ENCODE results near the gene GXYLT2.

The GXYLT2 gene

DNA sequence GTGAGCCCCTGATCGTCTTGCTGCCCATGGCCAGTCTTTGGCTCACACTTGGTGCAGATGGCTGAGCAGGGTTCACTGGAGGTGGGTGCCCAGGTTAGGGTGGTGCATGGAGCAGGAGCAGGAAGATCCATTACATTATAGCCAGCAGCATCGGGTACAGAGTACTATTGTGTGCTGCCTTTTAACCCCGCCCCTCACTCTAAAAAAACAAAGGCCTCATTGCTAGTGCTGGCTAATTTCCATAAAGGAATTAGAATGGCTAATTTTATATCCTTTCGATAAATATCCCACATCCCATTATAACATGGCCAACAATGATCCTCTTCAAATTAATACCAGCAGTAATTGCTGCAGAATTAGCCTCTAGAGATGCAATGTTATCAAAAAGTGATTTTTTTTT lies 63.0 kb downstream of the GXYLT2 start:
- Histone ChIP-seq H3K9me3 (ENCODE audit: severe bottlenecking) (no peaks in the 10 kb centered on the region), H3K36me3 (ENCODE audit: low read depth) (no peaks in the 10 kb centered on the region), H3K27me3 (ENCODE audit: insufficient read depth, poor library complexity, severe bottlenecking) (no peaks in the 10 kb centered on the region), H3K4me3 (ENCODE audit: severe bottlenecking) (no peak overlapping the region), H3K4me1 (ENCODE audit: insufficient read depth, poor library complexity, severe bottlenecking) (no peaks in the 10 kb centered on the region), H3K27ac (ENCODE audit: poor library complexity, severe bottlenecking) (no peak overlapping the region)
- TF ChIP-seq, protein P1, sequence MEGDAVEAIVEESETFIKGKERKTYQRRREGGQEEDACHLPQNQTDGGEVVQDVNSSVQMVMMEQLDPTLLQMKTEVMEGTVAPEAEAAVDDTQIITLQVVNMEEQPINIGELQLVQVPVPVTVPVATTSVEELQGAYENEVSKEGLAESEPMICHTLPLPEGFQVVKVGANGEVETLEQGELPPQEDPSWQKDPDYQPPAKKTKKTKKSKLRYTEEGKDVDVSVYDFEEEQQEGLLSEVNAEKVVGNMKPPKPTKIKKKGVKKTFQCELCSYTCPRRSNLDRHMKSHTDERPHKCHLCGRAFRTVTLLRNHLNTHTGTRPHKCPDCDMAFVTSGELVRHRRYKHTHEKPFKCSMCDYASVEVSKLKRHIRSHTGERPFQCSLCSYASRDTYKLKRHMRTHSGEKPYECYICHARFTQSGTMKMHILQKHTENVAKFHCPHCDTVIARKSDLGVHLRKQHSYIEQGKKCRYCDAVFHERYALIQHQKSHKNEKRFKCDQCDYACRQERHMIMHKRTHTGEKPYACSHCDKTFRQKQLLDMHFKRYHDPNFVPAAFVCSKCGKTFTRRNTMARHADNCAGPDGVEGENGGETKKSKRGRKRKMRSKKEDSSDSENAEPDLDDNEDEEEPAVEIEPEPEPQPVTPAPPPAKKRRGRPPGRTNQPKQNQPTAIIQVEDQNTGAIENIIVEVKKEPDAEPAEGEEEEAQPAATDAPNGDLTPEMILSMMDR (IDR thresholded peaks at IDR 0.05; ENCODE audit: poor library complexity, severe bottlenecking) = no peak
- DNase-seq (ENCODE audit: low spot score) = no peak
- ATAC-seq (ENCODE audit: low read depth) = no peak

DNA sequence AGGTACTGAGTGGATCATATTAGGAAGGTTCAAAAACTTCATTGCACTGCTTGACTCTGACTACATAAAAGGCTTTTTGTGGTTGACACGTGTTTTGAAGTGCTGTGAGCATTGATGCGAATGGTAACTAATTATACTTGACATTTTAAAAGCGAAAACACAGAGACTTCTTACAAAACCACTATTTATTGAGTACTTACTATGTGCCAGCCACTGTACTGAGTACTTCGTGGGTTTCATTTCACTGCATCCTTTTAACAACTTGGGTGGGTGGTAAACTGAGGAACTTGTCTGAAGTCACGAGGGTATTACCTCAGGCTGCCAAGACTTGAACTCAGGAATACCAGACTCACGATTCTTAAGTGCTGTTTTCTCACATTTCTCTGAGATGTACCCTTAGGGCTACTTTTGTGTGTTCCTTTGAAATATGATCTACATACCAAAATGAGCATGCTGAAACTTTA lies 63.4 kb downstream of the GXYLT2 start:
- no peaks in the 10 kb centered on the region for H3K36me3 ChIP-seq (ENCODE audit: low read depth)
- no peaks in the 10 kb centered on the region for H3K4me1 ChIP-seq (ENCODE audit: insufficient read depth, poor library complexity, severe bottlenecking)
- no peak for DNase-seq (ENCODE audit: low spot score)
- H3K27ac ChIP-seq (ENCODE audit: poor library complexity, severe bottlenecking) = no peak overlapping the region
- H3K9me3 ChIP-seq (ENCODE audit: severe bottlenecking) = no peaks in the 10 kb centered on the region
- H3K4me3 ChIP-seq (ENCODE audit: severe bottlenecking) = no peak overlapping the region
- no peak for ATAC-seq (ENCODE audit: low read depth)
- H3K27me3 ChIP-seq (ENCODE audit: insufficient read depth, poor library complexity, severe bottlenecking) = no peaks in the 10 kb centered on the region
- TF ChIP-seq, protein P1 (IDR thresholded peaks at IDR 0.05; ENCODE audit: poor library complexity, severe bottlenecking) = no peak

DNA sequence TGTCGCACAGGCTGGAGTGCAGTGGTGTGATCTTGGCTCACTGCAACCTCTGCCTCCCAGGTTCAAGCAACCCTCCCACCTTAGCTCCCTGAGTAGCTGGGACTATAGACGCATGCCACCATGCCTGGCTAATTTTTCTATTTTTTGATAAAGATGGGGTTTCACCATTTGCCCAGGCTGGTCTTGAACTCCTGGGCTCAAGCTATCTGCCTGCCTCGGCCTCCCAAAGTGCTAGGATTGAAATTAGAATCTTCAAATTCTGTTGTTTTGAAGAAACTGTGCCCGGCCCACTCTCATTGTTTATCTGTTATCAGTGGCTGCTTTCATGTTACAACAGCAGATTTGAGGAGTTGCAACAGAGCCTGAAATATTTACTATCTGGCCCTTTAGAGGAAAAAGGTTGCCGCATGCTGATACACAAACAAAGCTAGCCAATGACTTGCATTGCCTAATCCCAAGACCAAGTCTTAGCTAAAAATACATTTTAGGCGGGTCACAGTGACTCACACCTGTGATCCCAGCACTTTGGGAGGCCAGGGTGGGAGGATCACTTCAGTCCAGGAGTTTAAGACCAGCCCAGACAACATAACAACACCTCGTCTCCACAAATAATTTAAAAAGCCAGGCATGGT lies 65.6 kb downstream of the GXYLT2 start:
- no peak for DNase-seq (ENCODE audit: low spot score)
- no peak overlapping the region for H3K4me3 ChIP-seq (ENCODE audit: severe bottlenecking)
- TF ChIP-seq, protein P1 (IDR thresholded peaks at IDR 0.05; ENCODE audit: poor library complexity, severe bottlenecking) = no peak
- no peak overlapping the region for H3K27ac ChIP-seq (ENCODE audit: poor library complexity, severe bottlenecking)
- no peaks in the 10 kb centered on the region for H3K36me3 ChIP-seq (ENCODE audit: low read depth)
- no peak for ATAC-seq (ENCODE audit: low read depth)
- H3K9me3 ChIP-seq (ENCODE audit: severe bottlenecking) = no peaks in the 10 kb centered on the region
- H3K4me1 ChIP-seq (ENCODE audit: insufficient read depth, poor library complexity, severe bottlenecking) = no peaks in the 10 kb centered on the region
- no peaks in the 10 kb centered on the region for H3K27me3 ChIP-seq (ENCODE audit: insufficient read depth, poor library complexity, severe bottlenecking)

DNA sequence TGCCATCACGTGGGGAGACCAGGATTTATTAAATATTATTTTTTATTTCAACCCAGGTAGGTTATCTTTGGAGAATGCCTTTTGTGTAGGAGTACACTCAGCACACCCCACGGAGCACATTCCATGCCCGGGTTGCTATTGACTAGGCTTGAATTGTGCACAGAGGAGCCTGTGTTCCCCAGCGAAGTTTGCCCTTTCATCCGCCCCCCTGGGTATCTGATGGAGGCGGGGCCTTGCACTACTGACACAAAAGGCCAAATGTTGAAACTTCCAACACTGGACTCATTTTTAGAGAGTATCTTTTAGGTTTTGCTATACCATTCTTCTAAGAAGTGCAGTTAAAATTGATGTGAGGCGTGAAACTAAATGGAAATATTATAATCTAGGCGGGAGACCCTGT lies 69.5 kb downstream of the GXYLT2 start:
- no peak overlapping the region for H3K27ac ChIP-seq (ENCODE audit: poor library complexity, severe bottlenecking)
- DNase-seq (ENCODE audit: low spot score) = no peak
- no peak for ATAC-seq (ENCODE audit: low read depth)
- TF ChIP-seq, protein P1 (IDR thresholded peaks at IDR 0.05; ENCODE audit: poor library complexity, severe bottlenecking) = no peak
- H3K9me3 ChIP-seq (ENCODE audit: severe bottlenecking) = no peaks in the 10 kb centered on the region
- H3K36me3 ChIP-seq (ENCODE audit: low read depth) = no peaks in the 10 kb centered on the region
- H3K27me3 ChIP-seq (ENCODE audit: insufficient read depth, poor library complexity, severe bottlenecking) = no peaks in the 10 kb centered on the region
- H3K4me3 ChIP-seq (ENCODE audit: severe bottlenecking) = no peak overlapping the region
- no peaks in the 10 kb centered on the region for H3K4me1 ChIP-seq (ENCODE audit: insufficient read depth, poor library complexity, severe bottlenecking)

DNA sequence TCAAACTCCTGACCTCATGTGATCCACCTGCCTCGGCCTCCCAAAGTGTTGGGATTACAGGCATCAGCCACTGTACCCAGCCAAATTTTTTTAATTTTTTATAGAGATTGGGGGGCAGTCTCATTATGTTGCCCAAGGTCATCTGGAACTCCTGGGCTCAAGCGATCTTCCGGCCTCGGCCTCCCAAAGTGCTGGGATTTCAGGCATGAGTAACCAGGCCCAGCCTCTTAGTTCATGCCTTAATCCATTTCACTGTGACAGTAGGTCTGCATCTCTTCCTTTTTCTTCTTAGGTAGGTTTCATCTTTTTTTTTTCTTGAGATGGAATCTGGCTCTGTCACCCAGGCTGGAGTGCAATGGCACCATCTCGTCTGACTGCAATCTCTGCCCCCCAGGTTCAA lies 71.5 kb downstream of the GXYLT2 start:
- ATAC-seq (ENCODE audit: low read depth) (no peak), DNase-seq (ENCODE audit: low spot score) (no peak)
- no peaks in the 10 kb centered on the region for H3K27me3 ChIP-seq (ENCODE audit: insufficient read depth, poor library complexity, severe bottlenecking)
- H3K36me3 ChIP-seq (ENCODE audit: low read depth) = no peaks in the 10 kb centered on the region
- TF ChIP-seq, protein P1 (IDR thresholded peaks at IDR 0.05; ENCODE audit: poor library complexity, severe bottlenecking) = no peak
- no peak overlapping the region for H3K27ac ChIP-seq (ENCODE audit: poor library complexity, severe bottlenecking)
- no peak overlapping the region for H3K4me3 ChIP-seq (ENCODE audit: severe bottlenecking)
- no peaks in the 10 kb centered on the region for H3K4me1 ChIP-seq (ENCODE audit: insufficient read depth, poor library complexity, severe bottlenecking)
- H3K9me3 ChIP-seq (ENCODE audit: severe bottlenecking) = no peaks in the 10 kb centered on the region
